Measurements from ENCODE around the gene ADISSP. TPM values are rescaled to one million over a fixed set of nuclear protein-coding genes. Genes with fewer than 3 reads are reported as not detected.

The ADISSP gene
- total RNA-seq, 4 donors from 2014 or later, result 14.4 to 32.4 (median 22.2) TPM

DNA sequence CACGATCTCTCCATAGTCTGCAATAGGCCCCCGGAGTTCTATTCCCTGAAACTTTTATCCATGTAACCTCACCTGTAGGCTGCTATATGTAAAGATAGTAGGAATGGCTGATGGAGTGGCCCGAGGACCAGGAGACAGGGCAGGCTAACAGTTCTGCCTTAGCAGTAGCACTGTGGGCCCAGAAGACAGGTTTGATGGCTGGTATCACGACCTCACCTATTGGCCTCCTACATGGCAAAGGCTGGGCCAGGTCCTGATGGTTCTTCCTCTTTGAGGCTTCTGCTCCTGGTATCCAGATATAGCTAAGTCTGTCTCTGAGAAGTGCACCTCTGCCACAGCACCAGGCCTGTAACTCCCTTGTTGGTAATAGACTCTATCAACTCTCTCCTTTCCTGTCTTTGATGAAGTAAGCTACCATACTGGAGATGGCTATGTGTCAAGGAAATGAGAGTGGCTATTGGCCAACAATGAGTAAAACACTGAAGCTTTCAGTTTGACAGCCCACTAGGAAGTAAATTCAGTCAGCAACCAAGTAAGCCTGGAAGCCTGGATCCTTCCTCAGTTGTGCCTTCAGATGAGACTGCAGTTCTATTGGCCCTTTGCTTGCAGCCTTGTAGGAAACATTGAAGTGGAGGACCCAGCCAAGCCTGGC is 8.0 kb upstream of the ADISSP start:
- no peak for DNase-seq (ENCODE audit: low spot score in 2 of 2)
- Histone ChIP-seq H3K4me1 (peaks cover 0 to 22% (median 10%) of the 10 kb centered on the region in 4 donors), H3K27ac (no peak overlapping the region), H3K9me3 (no peaks in the 10 kb centered on the region), H3K4me3 (no peak overlapping the region), H3K36me3 (no peaks in the 10 kb centered on the region), H3K27me3 (no peaks in the 10 kb centered on the region)
- 75 to 93% methylated on average over 4 of the region's 4 CpGs for WGBS, 2 donors
- TF ChIP-seq CTCF (IDR thresholded peaks at IDR 0.05) (no peak), EP300 (IDR thresholded peaks at IDR 0.05) (no peak), POLR2A (IDR thresholded peaks at IDR 0.05) (no peak)

DNA sequence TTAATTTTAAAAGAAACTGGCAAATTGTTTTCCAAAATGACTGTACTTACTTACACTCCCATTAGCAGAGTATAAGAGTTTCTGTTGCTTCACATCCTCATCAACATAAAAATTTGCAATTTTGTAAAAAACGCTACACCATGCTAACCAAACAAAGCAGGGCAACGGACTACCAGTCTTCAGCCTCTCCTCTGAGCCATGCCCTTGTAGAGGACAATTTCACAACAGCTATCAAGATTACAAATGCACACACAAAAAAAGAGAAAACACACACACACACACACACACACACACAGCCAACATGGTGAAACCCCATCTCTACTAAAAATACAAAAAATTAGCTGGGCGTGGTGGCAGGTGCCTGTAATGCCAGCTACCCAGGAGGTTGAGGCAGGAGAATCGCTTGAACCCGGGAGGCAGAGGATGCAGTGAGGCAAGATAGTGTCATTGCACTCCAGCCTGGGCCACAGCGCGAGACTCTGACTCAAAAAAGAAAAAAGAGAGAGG is 4.1 kb upstream of the ADISSP start:
- no peaks in the 10 kb centered on the region for H3K27me3 ChIP-seq
- no peaks in the 10 kb centered on the region for H3K36me3 ChIP-seq
- no peak overlapping the region for H3K4me3 ChIP-seq
- DNase-seq (ENCODE audit: low spot score in 2 of 2), result no peak
- no peak for TF ChIP-seq POLR2A (IDR thresholded peaks at IDR 0.05)
- no peak for TF ChIP-seq CTCF (IDR thresholded peaks at IDR 0.05)
- TF ChIP-seq EP300 (IDR thresholded peaks at IDR 0.05), result no peak
- H3K9me3 ChIP-seq, result no peaks in the 10 kb centered on the region
- peaks cover 0 to 22% (median 15%) of the 10 kb centered on the region in 4 donors for H3K4me1 ChIP-seq
- 82 to 83% methylated on average over 7 of the region's 7 CpGs for WGBS, 2 donors
- no peak overlapping the region for H3K27ac ChIP-seq

DNA sequence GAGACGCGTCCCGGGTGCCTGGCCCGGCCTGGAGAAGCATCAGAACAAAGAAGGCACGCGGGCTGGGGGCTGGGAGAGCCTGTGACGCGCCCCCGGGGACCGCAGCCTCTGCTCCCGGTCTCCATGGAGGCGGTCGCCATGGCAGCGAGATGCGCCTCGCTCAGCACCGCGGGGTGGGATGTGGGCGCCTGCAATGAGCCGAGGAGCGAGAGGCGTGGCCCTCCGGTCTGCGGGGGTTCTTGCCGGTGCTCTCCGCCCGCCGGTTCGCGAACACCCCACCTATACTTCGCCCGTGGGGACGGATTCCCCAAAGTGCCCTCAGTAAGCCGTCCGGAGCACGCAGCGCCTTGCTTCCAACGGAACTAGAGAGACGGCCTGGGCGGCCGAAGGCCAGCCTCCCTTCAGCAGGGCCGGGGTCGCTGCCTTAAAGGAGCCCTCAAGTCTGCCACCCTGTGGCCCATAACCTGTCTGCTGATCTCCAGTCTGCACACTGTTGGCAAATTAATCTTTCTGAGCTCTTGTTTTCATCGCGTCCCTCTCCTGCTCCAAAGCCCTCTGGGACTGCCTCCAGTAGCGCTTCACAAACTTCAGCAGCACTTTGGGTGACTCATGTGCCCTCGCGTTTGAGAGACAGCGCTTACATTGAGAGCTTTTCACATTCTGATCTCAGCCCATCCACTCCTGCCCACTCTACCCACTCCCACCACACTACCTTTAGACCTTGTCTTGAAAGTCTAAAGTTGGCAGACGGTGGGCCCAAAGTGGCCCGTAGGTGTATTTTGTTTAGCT is 983 bp upstream of the ADISSP start:
- H3K9me3 ChIP-seq, result no peaks in the 10 kb centered on the region
- WGBS, 2 donors, result 1 to 2% methylated on average over 28 to 41 of the region's 51 CpGs
- no peak for TF ChIP-seq EP300 (IDR thresholded peaks at IDR 0.05)
- peak; percentile 43 to 76 (median 63) for TF ChIP-seq CTCF (IDR thresholded peaks at IDR 0.05)
- no peak for TF ChIP-seq POLR2A (IDR thresholded peaks at IDR 0.05)
- peak; percentile 60 to 61 for DNase-seq (ENCODE audit: low spot score in 2 of 2)
- peaks cover 0 to 51% (median 23%) of the 10 kb centered on the region in 4 donors for H3K4me1 ChIP-seq
- peak overlapping the region; percentile 79 to 96 (median 90) for H3K27ac ChIP-seq
- no peaks in the 10 kb centered on the region for H3K36me3 ChIP-seq
- no peaks in the 10 kb centered on the region for H3K27me3 ChIP-seq
- H3K4me3 ChIP-seq, result peak overlapping the region; percentile 66 to 70 (median 68)

DNA sequence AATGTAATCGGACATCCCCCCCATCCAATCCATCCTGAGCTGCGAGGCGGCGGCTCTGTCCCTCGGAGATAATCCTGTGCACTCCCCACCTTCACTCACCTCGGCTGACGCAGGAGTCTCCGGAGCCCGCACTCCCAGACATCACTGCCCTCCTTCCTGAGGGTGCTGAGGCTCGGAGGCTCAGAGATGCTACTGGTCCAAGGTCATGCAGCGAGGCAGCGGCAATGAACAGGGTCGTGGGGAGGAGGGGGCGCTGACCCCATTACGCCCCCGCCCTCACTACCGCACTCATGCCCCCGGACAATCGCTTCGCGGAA is 485 bp downstream of the ADISSP start:
- Histone ChIP-seq H3K27me3 (no peaks in the 10 kb centered on the region), H3K9me3 (no peaks in the 10 kb centered on the region), H3K4me3 (peak overlapping the region; percentile 67 to 83 (median 70)), H3K36me3 (no peaks in the 10 kb centered on the region), H3K4me1 (peaks cover 0 to 51% (median 23%) of the 10 kb centered on the region in 4 donors), H3K27ac (peak overlapping the region; percentile 73 to 91 (median 84))
- TF ChIP-seq CTCF (IDR thresholded peaks at IDR 0.05) (no peak), POLR2A (IDR thresholded peaks at IDR 0.05) (no peak)
- WGBS, 2 donors, result 1 to 2% methylated on average over 18 to 20 of the region's 21 CpGs
- no peak for DNase-seq (ENCODE audit: low spot score in 2 of 2)

Data from tibial nerve (tissue), 4 donors.